Inflammatory macrophage treated with lipopolysaccharide for 1 hour (primary cell): ENCODE data around the gene ZFP1.
"Not testable (repeated sequence)": the region's sequence is repeated elsewhere in the genome, so short reads cannot be mapped to it uniquely, and the experiment has no call there.

Experiments
- DNase-seq, 2 donors: peaks; one replicate each; pipeline ENCODE4 v3.0.0-alpha.2; 2020 to 2022

Gene ZFP1

DNA sequence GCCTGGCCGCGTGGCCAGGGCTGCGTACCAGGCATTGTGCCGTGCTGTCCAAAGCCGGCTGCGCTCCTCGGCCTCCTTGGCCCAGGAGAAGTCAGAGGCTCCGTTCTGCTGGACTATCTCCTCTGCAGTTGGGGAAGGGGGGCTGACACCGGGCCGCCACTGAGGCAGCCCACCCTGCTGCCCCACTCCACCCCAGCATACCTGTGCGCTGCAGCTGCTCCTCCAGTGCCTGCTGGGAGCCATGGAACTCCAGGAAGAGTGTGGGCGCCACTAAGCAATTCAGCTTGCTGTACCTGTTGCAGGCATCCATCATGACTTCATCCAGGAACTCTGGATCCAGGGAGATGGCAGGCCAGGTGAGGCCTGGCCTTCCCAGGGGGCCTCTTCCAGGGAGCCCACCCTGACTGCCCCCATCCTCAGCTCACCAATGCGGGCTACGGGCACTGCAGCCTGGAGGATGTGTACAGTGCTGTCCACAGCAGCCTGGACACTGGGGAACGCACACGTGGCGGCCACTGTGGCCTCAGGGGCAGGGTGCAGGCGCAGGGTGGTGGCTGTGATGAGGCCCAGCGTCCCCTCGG, 34.7 kb upstream of the ZFP1 start:
- DNase-seq, result no peak

- no peak for DNase-seq
Observed at GRCh38 chr16:75114179-75114945, 34.0 kb upstream of the ZFP1 start.

- no peak for DNase-seq
Observed at GRCh38 chr16:75114946-75115825, 33.1 kb upstream of the ZFP1 start.

- DNase-seq, result peak; percentile 45
Observed at GRCh38 chr16:75116081-75116910, 32.0 kb upstream of the ZFP1 start, which contains the start of gene LDHD. Gene LDHD (minus strand): TSS chr16:75116780. CDS start chr16:75116720, 60 bp downstream.

- no peak for DNase-seq
Observed at GRCh38 chr16:75116911-75117245, 31.4 kb upstream of the ZFP1 start.

DNA sequence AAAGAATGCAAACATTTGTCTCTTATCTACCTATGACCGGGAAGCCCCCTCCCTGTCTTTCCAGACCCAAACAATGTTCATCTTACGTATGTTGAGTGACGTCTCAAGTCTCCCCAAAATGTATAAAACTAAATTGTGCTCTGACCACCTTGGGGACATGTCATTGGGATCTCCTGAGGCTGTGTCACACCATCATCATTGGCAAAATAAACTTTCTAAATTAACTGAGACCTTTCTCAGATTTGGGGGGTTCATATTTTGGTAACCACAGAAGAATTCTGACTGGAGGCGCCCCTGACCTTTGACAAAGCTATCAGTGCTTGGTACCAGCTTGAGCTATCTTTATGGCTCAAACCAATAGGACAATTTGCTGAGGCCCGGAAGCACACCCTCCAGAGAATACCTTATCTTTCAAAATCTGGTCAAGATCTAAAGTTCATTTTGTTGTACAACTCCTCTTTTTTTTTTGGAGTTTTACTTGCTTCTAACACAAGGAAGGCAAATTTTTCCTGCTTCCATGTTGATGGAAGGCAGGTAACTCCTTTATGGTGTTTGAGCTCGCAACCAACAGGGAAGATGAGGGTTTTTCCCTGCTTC, 29.3 kb upstream of the ZFP1 start:
- no peak for DNase-seq

GRCh38 chr16:75120253-75120652, 28.1 kb upstream of the ZFP1 start:
- DNase-seq, result no peak

DNA sequence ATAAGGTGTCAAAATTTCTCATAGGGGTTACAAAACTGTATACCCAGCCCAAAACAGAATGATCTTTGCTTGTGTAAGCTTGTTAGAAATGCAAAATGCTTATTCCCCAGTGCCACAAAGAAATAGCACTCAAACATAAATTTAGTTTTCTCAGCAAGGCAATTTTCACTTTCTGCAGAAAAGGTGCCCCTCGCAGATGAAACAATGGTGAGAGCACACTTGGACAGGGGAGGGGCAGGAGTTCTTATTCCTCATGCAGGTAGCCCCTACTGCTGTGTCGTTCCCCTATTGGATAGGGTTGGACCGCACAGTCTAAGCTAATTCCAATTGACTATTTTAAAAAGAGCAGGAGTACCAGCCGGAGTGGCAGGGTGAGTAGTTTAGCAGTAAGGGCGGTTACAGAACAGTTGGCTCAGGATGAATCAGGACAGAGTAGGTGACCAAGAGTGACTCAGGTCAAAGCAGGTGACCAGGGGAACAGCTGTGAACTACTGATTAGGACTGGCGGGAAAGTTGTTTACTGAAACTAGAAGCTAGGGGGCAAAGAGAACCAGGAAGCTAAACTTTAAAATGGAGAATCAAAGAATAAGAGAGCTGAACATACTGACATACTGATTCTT, 26.3 kb upstream of the ZFP1 start:
- DNase-seq, result no peak

DNA sequence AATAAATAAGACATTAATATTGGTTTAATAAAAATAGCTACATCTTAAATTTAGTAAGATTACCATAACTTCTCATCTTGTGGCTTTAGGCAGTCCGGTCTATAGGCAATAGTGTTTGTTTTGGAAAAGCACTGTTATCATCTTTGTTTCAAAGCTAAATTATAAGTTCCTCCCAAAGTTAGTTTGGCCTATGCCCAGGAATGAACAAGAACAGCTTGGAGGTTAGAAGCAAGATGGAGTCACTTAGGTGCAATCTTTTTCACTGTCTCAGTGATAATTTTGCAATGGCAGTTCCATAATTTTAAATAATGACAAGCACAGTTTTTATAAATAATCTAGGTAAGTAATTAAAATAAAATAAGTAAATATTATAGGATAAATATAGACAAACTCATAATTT, 25.7 kb upstream of the ZFP1 start:
- DNase-seq, result no peak

- no peak for DNase-seq
Observed at GRCh38 chr16:75127713-75128415, 20.5 kb upstream of the ZFP1 start.

DNA sequence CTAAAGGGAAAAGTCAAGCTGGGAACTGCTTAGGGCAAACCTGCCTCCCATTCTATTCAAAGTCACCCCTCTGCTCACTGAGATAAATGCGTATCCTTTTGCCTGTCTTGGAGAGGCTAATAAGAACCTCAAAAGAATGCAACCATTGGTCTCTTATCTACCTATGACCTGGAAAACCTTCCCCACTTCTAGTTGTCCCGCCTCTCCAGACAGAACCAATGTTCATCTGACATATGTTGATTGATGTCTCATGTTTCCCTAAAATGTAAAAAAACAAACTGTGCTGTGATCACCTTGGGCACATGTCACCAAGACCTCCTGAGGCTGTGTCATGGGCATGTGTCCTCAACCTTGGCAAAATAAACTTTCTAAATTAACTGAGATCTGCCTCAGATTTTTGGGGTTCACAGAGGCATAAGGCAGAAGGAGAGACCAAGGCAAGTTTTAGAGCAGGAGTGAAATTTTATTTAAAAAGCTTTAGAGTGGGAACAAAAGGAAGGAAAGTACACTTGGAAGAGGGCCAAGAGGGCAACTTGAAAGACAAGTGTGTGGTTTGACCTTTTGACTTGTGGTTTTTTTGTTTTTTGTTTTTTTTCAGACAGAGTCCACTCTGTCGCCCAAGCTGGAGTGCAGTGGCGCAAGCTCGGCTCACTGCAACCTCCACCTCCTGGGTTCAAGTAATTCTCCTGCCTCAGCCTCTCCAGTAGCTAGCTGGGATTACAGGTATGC, 18.7 kb upstream of the ZFP1 start:
- DNase-seq, result not testable (repeated sequence)

DNA sequence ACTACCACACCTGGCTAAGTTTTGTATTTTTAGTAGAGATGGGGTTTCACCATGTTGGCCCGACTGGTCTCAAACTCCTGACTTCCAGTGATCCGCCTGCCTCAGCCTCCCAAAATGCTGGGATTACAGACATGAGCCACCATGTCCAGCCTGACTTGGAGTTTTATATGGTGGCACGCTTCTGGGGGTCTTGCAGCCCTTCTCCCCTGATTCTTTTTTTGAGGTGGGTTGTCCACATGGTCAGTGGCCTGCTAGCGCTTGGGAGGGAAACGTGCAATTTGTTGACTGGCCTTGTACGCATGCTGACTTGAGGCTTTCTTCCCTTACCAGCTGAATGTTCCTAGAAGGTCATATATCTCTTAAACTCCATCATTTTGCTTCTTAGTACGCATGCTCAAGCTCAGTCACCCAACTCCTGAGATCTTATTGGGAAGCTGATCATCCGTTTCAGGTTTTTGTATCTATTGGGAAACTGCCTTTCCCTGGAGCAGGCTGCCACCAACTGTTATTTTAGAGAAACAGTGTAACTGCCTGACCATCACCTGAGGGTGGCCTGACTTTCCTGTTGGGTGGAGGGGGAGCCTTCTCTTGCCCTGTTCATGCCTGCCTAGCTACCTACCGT, 18.1 kb upstream of the ZFP1 start:
- DNase-seq, result no peak

DNA sequence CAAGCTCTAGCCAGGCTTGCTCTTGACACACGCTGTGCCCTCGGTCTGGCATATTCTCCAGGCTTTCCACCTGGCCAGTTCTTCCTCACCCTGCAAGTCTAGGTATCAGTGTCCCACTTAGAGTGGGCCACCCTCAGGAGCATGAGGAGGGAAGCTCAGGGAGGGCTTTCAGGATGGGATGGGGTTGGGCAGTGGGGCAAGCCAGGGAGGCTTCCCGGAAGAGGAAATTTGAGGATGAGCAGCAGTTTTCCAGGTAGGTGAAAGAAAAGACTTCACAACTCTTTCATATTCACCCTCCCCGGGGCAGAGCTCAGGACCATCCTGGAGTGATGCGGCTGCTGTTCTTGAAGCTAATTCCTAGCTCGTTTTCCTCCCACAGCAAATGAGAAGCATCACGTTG, 17.2 kb upstream of the ZFP1 start:
- no peak for DNase-seq

DNA sequence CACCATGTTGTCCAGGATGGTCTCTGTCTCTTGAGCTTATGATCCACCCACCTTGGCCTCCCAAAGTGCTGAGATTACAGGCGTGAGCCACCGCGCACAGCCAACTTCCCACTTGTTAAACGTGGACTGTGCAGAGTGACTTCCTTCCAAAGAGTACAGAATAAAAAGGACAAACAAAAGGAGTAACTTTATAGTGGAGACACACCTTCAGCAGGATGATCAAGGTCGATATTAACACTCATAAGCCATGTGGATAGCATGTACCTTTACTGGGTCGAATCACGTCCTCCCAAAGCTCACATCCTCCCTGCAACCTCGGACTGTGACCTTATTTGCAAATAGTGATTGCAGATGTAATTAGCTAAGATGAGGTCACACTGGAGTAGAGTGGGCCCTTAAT, 10.1 kb upstream of the ZFP1 start:
- DNase-seq, result no peak

GRCh38 chr16:75138636-75139035, 9.7 kb upstream of the ZFP1 start:
- DNase-seq, result peak; percentile 14 to 24

- DNase-seq, result no peak
Observed at GRCh38 chr16:75139498-75139897, 8.8 kb upstream of the ZFP1 start.

GRCh38 chr16:75143941-75144340, 4.4 kb upstream of the ZFP1 start:
- DNase-seq, result peak; percentile 41 to 87

- no peak for DNase-seq
Observed at GRCh38 chr16:75147968-75148310, 385 bp upstream of the ZFP1 start.

- no peak for DNase-seq
Observed at GRCh38 chr16:75151798-75152197, 3.5 kb downstream of the ZFP1 start.

- no peak for DNase-seq
Observed at GRCh38 chr16:75152635-75153034, 4.3 kb downstream of the ZFP1 start.
